Suprapubic skin (tissue), 4 donors: ENCODE results near the gene RAMACL. TPM values are rescaled to one million over a fixed set of nuclear protein-coding genes. Genes with fewer than 3 reads are reported as not detected.

Experiments used
- DNase-seq, 2 donors: peaks; one replicate each; pipeline ENCODE4 v3.0.0-alpha.2; 2019; ENCODE audit warnings: low spot score in 2 of 2
- H3K27ac ChIP-seq: fragments of 200-600 bp; sonication (generic); one replicate; pipeline ENCODE4 v1.5.1; 2019
- H3K27me3 ChIP-seq: fragments of 200-600 bp; sonication (generic); one replicate; pipeline ENCODE4 v1.5.1; 2019
- H3K36me3 ChIP-seq: fragments of 200-600 bp; sonication (generic); one replicate; pipeline ENCODE4 v1.5.1; 2019
- H3K4me1 ChIP-seq: fragments of 200-600 bp; sonication (generic); one replicate; pipeline ENCODE4 v1.5.1; 2019
- H3K4me3 ChIP-seq: fragments of 200-600 bp; sonication (generic); one replicate; pipeline ENCODE4 v1.5.1; 2019; ENCODE audit warnings: mild to moderate bottlenecking
- H3K9me3 ChIP-seq: fragments of 200-600 bp; sonication (generic); one replicate; pipeline ENCODE4 v1.5.1; 2019
- EP300 ChIP-seq: sonication (generic); formaldehyde crosslinking; IDR thresholded peaks from one replicate; pipeline ENCODE4 v1.6.1; 2017; ENCODE audit warnings: antibody characterized with exemption
- POLR2A ChIP-seq, 2 donors: fragments of 450-650 bp; IDR thresholded peaks; one replicate each; pipeline ENCODE4 v1.6.1; 2017; ENCODE audit warnings: antibody characterized with exemption in 2 of 2, mild to moderate bottlenecking in 2 of 2, moderate library complexity in 2 of 2
- POLR2AphosphoS5 ChIP-seq, 3 donors: sonication (generic); formaldehyde crosslinking; IDR thresholded peaks; one replicate each; pipeline ENCODE4 v1.6.1; 2017; ENCODE audit warnings: antibody characterized with exemption in 3 of 3
- WGBS: methylation state at CpG from one replicate; pipeline ENCODE4 v1.1.5; 2018; 5-methylcytosine and 5-hydroxymethylcytosine counted together
- total RNA-seq, 4 donors: library from RNA; depleted of rRNA; stranded (reverse); fragments of >200 nt; gene quantifications; one replicate each; pipeline ENCODE4 v1.1.0, GENCODE V29; 2016
- TF ChIP-seq, protein P1 (sequence below), 2 donors: fragments of 200-600 bp in 1 of 2; fragments of 450-650 bp in 1 of 2; sonication (generic) in 1 of 2; IDR thresholded peaks; one replicate each; pipeline ENCODE4 v1.5.1; 2016 to 2019; ENCODE audit warnings: antibody characterized with exemption in 2 of 2, mild to moderate bottlenecking in 1 of 2, moderate library complexity in 1 of 2

Gene RAMACL
- total RNA-seq, 4 donors from 2014 or later = 1.0 to 3.6 (median 1.1) TPM

DNA sequence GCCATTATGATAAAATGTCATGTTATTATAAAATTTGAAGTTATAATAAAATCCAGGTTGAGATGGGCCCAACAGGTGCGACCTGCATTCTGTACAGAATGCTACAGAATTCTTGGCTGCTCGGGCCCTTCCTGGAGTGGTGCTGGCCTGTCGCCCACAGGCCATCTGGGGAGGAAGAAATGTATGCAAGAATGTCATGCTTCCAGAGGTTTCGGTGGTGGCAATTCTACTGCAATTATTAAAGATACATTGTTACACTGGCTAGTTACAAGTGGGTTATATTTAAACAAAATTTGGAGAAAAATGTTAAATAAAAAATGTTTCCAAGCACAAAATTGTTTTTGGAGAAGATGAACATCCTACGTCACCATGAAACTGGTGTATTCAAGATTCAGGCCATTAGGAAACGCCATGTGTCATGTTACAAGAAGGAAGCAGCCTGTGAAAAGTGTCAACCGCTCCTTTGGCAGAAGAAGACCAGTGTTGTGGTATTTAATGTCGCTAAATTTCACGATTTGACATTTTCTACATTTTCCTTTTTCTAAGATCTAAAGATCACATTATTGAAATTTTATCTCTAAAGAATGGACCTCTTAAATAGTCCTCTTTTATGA lies 7.1 kb downstream of the RAMACL start:
- WGBS = 75% methylated on average over 9 of the region's 9 CpGs
- H3K4me1 ChIP-seq = no peaks in the 10 kb centered on the region
- H3K36me3 ChIP-seq = no peaks in the 10 kb centered on the region
- no peak for DNase-seq
- no peaks in the 10 kb centered on the region for H3K27me3 ChIP-seq
- H3K9me3 ChIP-seq = no peaks in the 10 kb centered on the region
- no peak overlapping the region for H3K27ac ChIP-seq
- no peak for TF ChIP-seq POLR2AphosphoS5 (IDR thresholded peaks at IDR 0.05)
- TF ChIP-seq EP300 = no peak
- TF ChIP-seq, protein P1, sequence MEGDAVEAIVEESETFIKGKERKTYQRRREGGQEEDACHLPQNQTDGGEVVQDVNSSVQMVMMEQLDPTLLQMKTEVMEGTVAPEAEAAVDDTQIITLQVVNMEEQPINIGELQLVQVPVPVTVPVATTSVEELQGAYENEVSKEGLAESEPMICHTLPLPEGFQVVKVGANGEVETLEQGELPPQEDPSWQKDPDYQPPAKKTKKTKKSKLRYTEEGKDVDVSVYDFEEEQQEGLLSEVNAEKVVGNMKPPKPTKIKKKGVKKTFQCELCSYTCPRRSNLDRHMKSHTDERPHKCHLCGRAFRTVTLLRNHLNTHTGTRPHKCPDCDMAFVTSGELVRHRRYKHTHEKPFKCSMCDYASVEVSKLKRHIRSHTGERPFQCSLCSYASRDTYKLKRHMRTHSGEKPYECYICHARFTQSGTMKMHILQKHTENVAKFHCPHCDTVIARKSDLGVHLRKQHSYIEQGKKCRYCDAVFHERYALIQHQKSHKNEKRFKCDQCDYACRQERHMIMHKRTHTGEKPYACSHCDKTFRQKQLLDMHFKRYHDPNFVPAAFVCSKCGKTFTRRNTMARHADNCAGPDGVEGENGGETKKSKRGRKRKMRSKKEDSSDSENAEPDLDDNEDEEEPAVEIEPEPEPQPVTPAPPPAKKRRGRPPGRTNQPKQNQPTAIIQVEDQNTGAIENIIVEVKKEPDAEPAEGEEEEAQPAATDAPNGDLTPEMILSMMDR (IDR thresholded peaks at IDR 0.05) = no peak
- no peak for TF ChIP-seq POLR2A (IDR thresholded peaks at IDR 0.05)
- H3K4me3 ChIP-seq = no peak overlapping the region

DNA sequence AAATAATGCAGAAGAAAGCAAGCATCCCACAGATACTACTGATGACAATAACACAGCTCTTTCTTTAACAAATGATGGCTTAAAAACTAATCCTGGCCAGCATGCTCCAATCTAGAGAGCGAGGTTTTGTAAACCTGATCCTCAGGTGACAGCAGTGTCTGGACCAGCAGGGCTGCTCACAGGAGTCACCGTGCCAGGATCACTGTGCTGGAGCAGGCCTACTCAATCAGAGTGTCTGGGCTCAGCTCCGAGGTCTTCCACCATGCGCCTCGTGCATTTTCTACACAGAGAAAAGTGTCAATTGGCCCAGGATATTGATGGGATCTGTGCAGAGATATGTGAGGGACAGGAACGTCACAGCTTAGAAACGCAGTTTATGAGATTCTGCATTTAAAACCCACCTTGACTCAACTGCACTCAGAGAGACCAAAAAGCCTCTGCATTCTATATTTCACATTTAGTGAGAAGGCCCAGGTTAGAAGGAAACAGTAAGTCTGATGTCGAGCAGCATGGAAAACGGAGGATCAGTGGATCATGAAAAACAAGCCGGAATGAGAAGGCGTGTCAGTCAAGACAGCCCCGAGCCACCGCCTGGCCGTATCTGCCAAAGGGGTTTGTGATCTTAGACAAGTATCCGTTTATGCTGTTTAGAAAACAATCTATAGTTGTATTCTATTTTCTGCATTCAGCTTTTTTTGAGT lies 7.8 kb downstream of the RAMACL start:
- no peak for DNase-seq
- Histone ChIP-seq H3K27ac (no peak overlapping the region), H3K27me3 (no peaks in the 10 kb centered on the region), H3K4me1 (no peaks in the 10 kb centered on the region), H3K4me3 (no peak overlapping the region), H3K36me3 (no peaks in the 10 kb centered on the region), H3K9me3 (no peaks in the 10 kb centered on the region)
- TF ChIP-seq POLR2A (IDR thresholded peaks at IDR 0.05) (no peak), EP300 (no peak), POLR2AphosphoS5 (IDR thresholded peaks at IDR 0.05) (no peak)
- TF ChIP-seq, protein P1 (IDR thresholded peaks at IDR 0.05) = no peak
- 92% methylated on average over 15 of the region's 15 CpGs for WGBS

- no peaks in the 10 kb centered on the region for H3K36me3 ChIP-seq
- H3K27me3 ChIP-seq = no peaks in the 10 kb centered on the region
- TF ChIP-seq POLR2AphosphoS5 (IDR thresholded peaks at IDR 0.05) (no peak), POLR2A (IDR thresholded peaks at IDR 0.05) (no peak), EP300 (no peak)
- TF ChIP-seq, protein P1 (IDR thresholded peaks at IDR 0.05) = no peak
- no peak overlapping the region for H3K4me3 ChIP-seq
- H3K4me1 ChIP-seq = peaks cover 3% of the 10 kb centered on the region
- 75% methylated on average over 11 of the region's 11 CpGs for WGBS
- no peak for DNase-seq
- H3K9me3 ChIP-seq = no peaks in the 10 kb centered on the region
- peak overlapping the region; percentile 37 for H3K27ac ChIP-seq
Measured at GRCh38 chr6:166575205-166575604, 11.3 kb downstream of the RAMACL start.

GRCh38 chr6:166573511-166574216 lies 12.8 kb downstream of the RAMACL start:
- 83% methylated on average over 18 of the region's 18 CpGs for WGBS
- no peaks in the 10 kb centered on the region for H3K36me3 ChIP-seq
- no peak for DNase-seq

More at GRCh38 chr6:166573511-166574216, 12.8 kb downstream of the RAMACL start:
- Histone ChIP-seq H3K27ac (no peak overlapping the region), H3K4me3 (no peak overlapping the region), H3K27me3 (no peaks in the 10 kb centered on the region), H3K4me1 (peaks cover 3% of the 10 kb centered on the region), H3K9me3 (no peaks in the 10 kb centered on the region)
- TF ChIP-seq, protein P1 (IDR thresholded peaks at IDR 0.05) = no peak
- TF ChIP-seq POLR2AphosphoS5 (IDR thresholded peaks at IDR 0.05) (no peak), EP300 (no peak), POLR2A (IDR thresholded peaks at IDR 0.05) (no peak)
